AML-193 (cell line): ENCODE results near the gene C5orf47.

ENCODE experiments used
- DNase-seq, 2 experiments: peaks; one replicate each; lab custom pipeline; 2025; lab: John Stamatoyannopoulos, UW

C5orf47 gene

GRCh38 chr5:173988554-173989431 is at the start of gene C5orf47:
TSS of gene C5orf47 (plus strand) at chr5:173989170. CDS start at chr5:173989264, 94 bp downstream.
- DNase-seq = no peak

GRCh38 chr5:173940269-173940668 is 48.7 kb upstream of the C5orf47 start:
- DNase-seq = peak in 1 of 2 experiments; percentile 6

DNA sequence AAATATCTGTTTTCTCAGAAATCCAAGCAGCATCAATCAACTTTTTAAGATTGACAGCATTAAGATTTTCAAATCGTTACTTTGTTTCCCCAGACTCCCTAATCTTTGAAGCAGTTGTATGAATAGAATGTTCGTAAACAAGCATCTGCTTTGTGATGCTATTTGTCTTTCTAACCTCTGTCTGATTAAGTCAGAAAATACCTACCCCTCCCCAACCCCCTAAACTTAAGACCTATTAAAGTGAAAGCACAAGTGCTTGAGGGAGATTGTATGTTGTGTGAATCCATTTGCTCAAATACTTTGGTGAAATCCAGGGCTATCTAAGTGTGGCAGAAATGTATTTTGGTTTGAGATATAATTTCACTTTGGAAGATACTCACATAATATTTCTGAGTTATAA is 47.9 kb upstream of the C5orf47 start:
- no peak for DNase-seq

GRCh38 chr5:173941758-173942401 is 47.1 kb upstream of the C5orf47 start:
- no peak for DNase-seq

DNA sequence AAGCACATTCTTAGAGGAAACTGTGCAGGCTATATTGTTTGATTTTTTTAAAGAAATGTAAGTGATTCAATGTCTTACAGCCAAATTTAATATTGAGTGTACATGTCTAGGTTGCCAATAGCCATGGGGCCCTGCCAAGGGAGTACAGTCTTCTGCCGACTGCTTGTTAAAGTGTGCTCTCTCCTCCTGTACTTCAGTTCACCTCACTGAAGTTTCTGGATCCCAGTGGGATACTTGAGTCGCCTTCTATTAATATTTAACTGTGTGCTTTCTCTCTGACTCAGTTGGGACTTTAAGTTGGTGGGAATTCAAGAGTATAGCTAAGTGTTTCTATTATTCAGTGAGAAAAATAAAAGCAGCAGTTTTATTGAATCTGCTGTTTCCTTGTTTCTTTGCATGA is 44.5 kb upstream of the C5orf47 start:
- no peak for DNase-seq

GRCh38 chr5:173945160-173945559 is 43.8 kb upstream of the C5orf47 start:
- DNase-seq = no peak

- no peak for DNase-seq
Observed at GRCh38 chr5:173946323-173946722, 42.6 kb upstream of the C5orf47 start.

DNA sequence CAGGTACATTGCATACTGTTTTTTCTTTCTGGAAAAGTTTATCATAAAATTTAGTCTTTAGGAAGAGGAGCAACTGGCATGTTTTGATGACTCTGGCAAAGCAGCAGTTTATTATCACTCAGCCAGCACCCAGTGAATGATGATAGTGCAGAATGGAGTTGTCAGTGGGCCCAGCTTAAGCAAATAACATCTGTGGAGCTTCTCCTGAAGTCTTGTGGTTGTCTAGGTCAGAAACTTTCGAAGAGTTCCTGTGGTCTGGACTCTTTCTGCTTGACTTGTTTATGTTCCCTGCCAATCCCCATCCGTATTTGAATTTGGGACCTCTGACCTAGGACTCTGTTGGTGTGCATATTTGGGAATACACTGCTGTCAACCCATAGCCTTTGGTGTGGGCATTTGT is 38.1 kb upstream of the C5orf47 start:
- no peak for DNase-seq

DNA sequence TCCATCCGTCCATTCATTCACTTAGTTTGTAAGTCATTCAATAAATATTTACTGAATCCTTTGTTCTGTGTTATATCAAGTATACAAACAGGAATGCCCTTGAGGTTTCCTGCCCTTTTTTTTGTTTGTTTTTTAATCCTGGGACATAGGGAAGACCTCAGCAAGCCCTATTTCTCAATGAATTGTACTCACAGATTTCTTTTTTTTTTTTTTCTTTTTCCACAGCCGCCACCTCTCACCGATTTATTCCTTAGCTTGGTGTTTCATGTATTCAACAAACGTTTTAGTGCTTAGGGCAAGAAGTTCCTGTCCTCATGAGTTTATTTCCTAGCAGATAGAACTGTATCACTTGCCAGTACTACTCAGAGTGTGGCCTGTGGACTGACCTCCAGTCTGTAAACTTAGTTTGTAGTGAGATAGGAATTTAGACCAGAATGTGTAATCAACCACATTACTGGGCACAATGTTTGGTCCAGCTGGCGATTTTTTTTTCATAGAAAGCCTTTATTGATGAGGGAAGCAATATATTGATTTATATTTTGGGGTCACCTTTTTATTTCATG is 35.4 kb upstream of the C5orf47 start:
- DNase-seq = no peak

DNA sequence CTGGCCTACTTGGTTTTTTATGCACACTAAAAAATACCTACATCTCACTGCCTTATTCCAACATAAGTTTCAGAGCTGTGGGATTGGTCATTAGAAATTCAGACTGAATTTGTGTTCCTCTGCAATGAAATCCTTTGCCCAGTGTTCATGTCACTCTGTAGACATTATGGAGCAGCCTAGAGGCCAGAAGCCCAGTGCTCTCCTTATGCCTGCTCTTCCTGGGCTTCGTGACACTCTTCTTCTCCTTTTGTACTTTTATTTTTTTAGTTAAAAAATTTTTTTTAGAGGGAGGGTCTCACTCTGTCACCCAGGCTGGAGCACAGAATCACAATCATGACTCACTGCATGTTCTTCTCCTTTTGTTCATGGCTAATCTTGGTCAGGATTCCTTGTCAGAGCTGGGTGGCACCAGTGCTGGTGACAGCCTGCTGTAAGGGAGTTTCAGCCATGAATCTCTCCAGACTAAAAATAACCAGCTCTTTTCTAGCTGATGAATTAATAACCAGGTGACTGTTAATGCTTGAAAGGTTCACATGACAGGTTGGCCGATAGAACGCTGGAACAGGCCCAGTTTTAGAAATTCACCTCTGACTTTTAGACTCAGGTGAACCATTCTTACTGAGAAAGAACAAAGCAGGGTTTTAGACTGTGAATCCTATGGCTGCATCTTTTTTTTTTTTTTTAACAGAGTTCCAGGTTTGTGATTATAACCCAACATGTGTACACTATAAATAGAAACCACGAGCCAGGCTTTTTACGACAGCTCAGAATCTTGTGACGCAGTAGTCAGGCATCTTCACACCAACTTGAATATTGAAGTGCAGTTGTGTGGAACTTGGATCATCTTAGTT is 34.1 kb upstream of the C5orf47 start:
- no peak for DNase-seq

DNA sequence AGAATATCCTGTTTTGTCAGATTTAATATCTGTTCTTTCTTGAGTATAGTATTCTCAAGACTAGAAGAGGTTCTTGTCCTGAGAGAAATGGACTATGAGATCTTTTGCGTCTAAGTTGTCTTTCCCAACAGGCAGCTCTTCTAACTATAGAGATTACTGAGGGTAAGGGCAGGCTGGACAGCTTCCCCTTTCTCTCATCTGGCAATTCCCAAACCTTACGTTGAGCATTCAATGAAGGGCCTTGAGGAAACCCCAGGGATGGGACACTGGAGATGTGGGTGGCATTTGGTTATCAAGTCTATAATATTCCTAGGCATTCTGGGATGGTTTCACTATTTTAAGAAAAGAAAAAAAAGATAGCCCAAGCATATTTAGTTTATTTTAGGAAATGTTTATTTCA is 28.0 kb upstream of the C5orf47 start:
- DNase-seq = no peak

DNA sequence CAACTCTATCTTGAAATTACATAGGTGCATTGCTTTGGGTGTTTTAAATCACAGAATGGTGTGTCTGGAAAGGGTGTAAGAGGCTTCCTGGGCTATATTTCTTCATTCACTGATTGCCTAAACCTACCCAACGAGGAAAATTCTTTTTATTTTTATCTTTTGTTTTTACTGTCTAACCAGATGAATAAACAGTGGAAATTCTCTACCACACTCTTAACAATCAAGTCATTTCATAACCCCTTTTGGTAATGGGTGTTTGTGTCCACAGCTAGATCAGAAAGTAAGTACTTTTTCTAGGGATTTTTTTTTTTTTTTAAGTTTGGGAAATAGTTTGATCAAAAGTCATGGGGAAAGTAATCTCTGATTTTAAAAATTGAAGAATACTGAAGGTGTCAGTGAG is 27.6 kb upstream of the C5orf47 start:
- no peak for DNase-seq

GRCh38 chr5:173962436-173962972 is 26.5 kb upstream of the C5orf47 start:
- DNase-seq = no peak

GRCh38 chr5:173963182-173963838 is 25.7 kb upstream of the C5orf47 start:
- no peak for DNase-seq

GRCh38 chr5:173963867-173964441 is 25.0 kb upstream of the C5orf47 start:
- no peak for DNase-seq

GRCh38 chr5:173964506-173964905 is 24.5 kb upstream of the C5orf47 start:
- DNase-seq = no peak

- DNase-seq = no peak
Observed at GRCh38 chr5:173967241-173967640, 21.7 kb upstream of the C5orf47 start.

GRCh38 chr5:173968154-173968797 is 20.7 kb upstream of the C5orf47 start:
- no peak for DNase-seq

DNA sequence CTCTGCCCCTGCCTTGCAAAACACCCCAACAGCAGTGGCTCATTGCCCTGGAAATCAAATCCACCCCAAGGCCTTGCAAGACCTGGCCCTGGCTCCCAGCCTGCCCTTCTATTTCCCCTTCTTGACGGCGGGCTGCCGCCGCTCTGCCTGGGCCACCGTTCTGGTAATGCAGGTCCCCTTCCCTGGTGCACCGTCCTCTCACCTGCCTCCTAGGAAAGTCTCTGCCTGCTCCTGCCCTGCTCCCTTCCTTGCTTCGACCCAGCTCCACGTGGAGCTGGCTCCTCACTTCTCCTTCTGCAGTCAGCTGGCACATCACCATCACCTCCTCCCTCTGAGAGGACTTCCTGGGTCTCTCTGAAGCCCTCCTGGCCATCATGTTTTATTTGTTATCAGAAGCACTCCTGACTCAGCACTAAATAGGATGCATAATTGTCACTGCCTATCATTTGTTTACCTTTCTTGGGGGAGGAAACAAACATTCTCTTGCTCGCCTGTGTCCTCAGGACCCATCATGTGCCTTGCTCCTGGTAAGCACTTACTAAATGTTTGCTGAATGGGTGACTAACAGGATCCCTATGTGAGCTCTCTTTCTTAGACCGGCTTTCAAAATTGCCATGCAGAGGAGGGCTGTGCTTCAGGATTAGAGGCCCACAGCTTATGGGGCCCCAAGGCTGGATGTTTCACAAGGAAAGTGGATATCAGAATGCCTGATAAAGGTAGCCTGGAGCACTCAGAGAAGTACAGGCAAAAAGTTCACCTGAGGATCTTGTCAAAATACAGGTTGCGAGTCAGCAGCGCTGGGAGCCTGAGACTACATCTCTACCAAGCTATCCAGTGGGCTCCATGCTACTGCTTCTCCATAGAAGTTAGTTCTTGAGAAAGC is 19.6 kb upstream of the C5orf47 start:
- no peak for DNase-seq
